GM18517 (cell line): ENCODE data around the gene TRIP6.

Experiments
- ATAC-seq: cut with Tn5 transposase; IDR thresholded peaks from one replicate; pipeline ENCODE4 v1.9.1; 2021; ENCODE audit warnings: mild to moderate bottlenecking, moderate library complexity; ENCODE audit not compliant: unreplicated experiment

TRIP6 gene

DNA sequence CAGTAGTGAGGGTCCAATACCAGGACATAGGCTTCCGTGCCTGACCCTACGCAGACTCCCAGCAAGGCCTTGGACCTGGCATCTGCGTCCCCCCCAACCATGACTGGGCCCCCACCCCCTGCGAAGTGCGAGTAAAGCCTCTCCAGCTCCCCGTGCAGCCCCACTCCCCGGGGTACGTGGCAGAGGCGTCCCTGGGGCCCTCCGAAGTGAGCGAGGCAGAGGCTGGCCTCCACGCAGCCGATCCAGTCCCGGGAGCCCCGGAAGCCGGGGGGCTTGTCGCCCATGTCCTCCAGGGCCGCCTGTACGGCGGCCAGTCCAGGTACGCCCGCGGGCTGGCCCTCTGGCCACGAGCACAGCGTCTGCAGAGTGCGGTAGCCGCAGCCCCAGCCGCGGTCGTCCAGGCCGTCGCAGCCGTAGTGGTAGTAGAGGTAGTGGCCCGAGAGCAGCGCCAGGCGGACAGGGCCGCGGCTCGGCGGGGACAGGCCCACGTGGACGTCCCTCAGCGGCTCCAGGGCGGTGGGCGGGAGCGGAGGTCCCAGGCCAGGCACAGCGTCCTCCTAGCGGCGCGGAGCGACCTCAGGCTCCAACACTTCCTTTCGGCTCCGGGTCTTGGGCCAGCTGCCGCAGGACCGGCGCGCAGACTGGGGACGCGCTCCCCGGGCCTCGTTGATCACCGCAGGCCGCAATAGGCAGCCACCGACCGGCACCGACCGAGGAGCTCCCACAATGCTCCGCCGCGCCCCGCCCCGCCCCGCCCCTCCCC lies 22.0 kb downstream of the TRIP6 start, which contains the start of gene UFSP1:
Gene UFSP1, minus strand, starts transcription at position 728 of the 763 bp plus-strand sequence. Its CDS starts 444 bp downstream, at position 284.
- peak; percentile 20 for ATAC-seq

DNA sequence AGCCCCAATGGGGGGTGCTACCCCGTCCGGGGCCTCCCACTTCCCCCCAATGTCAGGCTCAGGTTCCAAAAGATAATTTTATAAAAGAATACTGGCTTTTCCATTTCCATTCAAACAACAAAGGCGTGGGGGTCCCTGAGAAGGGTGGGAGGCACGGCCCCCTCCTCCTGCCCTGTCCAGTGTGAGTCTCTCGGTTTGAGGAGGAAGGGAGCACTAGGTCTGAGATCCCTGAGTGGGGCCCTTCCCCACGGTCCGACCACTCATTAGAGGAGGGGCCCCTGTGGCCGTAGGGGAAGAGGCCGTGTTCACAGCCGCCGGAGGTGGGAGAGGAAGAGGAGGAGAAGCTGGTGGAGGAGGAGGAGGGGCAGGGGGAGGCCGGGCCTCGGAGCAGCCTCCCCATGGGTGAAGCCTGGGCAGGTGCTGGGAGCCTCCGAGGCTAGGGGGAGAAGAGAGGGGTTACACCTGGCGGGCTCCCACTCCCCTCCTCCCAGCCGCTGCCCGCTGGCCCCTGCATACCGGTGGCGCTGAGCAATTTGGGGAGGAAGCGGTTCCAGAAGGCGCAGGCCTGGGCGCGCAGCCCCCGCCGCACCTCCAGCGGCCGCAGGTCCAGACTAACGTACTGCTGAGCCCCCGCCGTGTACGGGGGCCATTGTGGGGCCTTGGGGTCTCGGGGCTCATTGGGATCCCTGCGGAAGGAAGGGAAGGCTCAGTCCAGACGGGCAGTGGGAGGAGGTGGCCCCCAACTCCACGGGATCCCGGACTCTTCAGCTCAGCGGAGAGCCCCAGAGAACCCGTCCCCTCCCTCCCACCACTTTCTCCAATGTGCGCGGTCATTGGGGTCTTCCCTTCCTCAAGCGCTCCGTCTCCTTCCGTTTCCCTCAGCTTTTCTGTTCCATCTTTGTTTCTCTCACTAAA lies 23.7 kb downstream of the TRIP6 start:
- no peak for ATAC-seq

DNA sequence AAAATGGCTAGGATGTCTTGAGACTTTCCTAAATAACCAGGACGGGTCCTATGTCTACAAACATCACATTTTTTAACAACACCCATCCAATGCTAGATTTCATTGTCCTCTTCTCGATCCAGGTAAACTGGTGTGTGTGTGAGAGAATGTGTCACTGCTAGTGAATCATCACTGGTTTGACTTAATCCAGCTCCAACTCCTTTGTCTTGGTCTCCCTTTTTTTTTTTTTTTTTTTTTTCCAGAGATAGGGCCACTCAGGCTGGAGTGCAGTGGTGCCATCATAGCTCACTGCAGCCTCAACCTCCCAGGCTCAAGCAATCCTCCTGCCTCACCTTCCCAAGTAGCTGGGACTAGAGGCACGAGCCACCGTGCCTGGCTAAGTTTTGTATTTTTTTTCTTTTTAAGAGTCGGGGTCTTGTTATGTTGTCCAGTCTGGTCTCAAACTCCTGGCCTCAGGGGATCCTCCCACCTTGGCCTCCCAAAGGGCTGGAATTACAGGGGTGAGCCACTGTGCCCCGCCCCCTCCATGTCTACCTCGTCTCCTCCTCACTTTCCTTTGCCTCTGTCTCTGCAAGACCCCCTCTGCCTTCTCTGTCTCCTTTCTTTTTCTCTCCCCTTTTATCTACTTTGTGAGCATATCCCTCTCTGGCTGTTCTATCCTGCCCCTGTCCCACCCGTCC lies 24.5 kb downstream of the TRIP6 start:
- ATAC-seq = no peak

GRCh38 chr7:100892364-100893317 lies 25.5 kb downstream of the TRIP6 start:
- ATAC-seq = no peak

- no peak for ATAC-seq
Measured at GRCh38 chr7:100893318-100893895, 26.2 kb downstream of the TRIP6 start.

DNA sequence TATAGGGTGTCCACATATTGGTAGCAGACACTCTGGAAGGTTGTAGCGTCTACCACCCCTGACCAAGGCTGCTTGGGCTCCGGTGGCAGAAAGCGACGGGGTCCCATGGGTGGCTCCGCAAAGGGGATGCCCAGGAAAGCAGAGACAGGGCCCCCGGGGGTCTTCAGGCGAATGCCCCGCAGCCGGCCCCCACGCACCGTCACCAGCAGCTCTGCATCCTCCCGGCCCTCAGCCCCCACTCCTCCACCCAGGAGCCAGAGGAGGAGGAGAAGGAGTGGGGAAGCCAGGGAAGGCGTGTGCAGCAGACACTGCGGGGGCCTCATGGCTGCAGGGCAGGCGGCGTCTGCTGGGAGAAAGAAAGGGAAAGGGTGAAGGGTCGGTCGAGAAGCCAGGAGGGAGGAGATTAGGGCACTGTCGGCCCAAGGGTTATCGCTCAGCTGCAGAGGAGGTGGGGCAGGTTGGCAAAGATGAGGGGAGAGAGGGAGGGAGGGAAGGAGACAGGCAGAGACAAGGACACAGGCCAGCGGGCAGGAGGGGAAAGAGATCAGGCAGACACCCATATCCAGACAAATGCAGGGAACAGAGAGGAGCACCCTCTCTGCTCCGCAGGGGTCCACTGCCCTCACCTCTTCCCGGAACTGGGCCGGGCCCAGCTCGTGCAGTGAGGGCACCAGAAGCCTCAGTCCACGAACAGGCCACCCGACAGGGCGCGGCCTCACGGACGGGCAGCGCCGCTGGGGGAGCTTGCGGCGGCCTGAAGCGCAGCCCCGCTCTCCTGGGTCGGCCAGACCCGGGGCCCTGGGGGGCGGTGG lies 26.9 kb downstream of the TRIP6 start:
- ATAC-seq = no peak

- no peak for ATAC-seq
Measured at GRCh38 chr7:100894860-100895700, 27.9 kb downstream of the TRIP6 start.

- ATAC-seq = no peak
Measured at GRCh38 chr7:100895701-100895955, 28.4 kb downstream of the TRIP6 start, which contains the start of gene ACHE. TSS of gene ACHE (minus strand) at chr7:100895888. CDS start at chr7:100894232, 1,656 bp downstream.

DNA sequence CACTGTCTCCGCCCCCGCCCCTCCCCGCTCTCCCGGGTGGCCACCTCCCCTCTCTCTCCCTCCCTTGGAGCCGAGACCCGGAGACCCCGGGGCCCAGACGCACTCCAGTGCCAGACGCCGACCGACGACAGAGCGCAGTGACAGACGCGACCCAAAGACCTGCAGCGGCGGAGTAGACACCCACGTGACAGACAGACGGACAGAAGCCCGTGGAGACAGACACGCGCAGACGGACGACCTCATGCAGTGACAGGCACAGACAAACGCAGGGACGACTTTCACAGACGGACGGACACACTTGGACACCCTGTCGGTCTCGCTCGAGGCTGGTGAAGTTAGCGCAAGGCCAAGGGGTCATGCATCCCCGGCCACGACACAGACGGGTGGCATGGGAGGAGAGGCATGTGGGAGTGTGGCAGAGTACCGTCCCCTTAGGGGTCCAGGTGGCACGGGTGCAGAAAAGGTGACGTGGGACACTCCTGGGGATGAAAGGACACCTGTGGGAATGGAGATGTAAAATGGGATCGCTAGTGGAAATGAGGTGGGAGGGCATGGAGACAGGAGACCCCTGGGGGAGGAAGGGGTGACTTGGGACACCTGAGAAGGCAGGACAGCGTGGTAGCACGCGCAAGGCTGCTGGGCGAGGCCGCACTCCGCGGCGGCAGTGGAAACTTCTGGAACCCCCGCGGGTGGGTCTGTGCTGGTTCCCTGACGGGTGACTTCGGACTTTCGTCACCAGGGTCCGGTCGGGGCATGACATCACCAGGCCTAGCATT lies 29.0 kb downstream of the TRIP6 start:
- ATAC-seq = no peak

DNA sequence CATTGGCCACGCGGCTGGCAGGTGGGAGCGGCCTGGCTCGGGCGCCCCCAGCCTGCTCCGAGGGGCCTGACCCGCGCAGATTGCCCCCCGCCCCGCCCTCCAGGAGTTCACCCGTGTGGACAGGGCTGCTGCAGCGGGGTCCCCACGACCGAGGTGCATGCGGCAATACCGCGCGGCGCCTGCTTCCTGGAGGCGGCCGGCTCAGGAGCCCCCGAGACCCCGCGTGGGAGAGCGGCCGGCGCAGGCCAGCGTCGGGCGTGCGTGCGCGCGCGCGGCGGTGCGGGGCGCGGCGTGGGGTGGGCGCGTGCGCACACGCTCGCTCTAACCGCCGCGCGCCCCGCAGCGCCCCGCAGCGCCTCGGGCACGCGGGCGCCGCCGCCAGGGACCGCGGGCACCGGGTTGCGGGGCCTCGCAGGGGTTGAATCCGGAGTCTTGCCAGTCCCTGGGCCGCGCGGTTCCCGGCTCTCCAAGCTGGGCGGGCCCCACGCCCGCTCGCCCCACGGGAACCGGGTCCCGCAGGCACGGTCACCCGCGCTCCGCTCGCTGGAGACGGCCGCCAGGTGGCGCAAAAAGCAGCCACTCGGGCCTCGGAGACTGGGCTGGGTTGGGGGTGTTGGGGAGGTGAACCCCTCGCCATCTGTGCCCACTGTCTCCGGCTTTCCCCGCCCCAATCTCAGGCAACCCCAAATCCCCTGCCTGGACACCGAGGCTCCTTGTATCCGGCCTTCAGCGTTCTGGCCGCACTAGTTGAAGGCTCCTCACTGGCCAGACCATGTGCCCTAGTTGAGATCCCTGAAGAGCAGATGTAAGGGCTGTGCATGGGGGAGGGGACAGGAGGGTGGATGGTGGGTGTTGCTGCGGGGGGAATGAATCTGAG lies 29.8 kb downstream of the TRIP6 start:
- ATAC-seq = no peak

GRCh38 chr7:100897772-100898454 lies 30.7 kb downstream of the TRIP6 start:
- no peak for ATAC-seq

GRCh38 chr7:100899432-100899831 lies 32.2 kb downstream of the TRIP6 start:
- no peak for ATAC-seq

GRCh38 chr7:100900978-100901377 lies 33.8 kb downstream of the TRIP6 start:
- no peak for ATAC-seq

DNA sequence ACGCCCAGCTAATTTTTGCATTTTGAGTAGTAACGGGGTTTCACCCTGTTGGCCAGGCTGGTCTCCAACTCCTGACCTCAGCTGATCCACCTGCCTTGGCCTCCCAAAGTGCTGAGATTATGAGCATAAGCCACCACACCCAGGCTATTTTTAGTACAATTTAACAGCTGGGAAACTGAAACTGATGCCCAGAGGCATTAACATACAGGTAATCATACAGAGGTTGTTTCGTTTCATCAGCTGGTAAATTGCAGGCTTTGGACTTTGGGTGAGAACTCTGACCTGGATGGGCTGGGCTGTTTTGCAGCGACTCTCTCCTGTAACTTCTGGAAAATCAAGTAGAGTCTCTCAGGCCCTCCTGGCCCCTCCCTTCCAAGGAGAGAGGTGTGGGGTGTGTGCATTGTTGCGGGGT lies 34.7 kb downstream of the TRIP6 start:
- ATAC-seq = no peak

GRCh38 chr7:100902638-100903037 lies 35.5 kb downstream of the TRIP6 start:
- no peak for ATAC-seq

GRCh38 chr7:100908512-100908911 lies 41.3 kb downstream of the TRIP6 start:
- no peak for ATAC-seq
